Mesendoderm (in vitro differentiated cells): Measurements from ENCODE around the gene ITGAL.

Experiments used
- DNase-seq: peaks from one replicate; pipeline ENCODE4 v3.0.0; 2013
- H2AK5ac ChIP-seq: 2 replicates; pipeline ENCODE4 v1.6.1; 2013; ENCODE audit warnings: low read length, inconsistent platforms
- H2BK120ac ChIP-seq: 2 replicates; pipeline ENCODE4 v1.6.1; 2013; ENCODE audit warnings: low read depth, mild to moderate bottlenecking, low read length, moderate library complexity, mixed read lengths
- H2BK15ac ChIP-seq: replicated peaks from 2 replicates; pipeline ENCODE4 v1.6.1; 2013; ENCODE audit warnings: low read depth, mild to moderate bottlenecking, moderate library complexity
- H2BK5ac ChIP-seq: 2 replicates; pipeline ENCODE4 v1.6.1; 2013; ENCODE audit warnings: low read length, inconsistent platforms
- H3K18ac ChIP-seq: 2 replicates; pipeline ENCODE4 v1.6.1; 2013; ENCODE audit warnings: mild to moderate bottlenecking, low read length, mixed read lengths
- H3K23ac ChIP-seq: one replicate; pipeline ENCODE4 v1.6.1; 2013; ENCODE audit warnings: low read length
- H3K27ac ChIP-seq: 2 replicates; pipeline ENCODE4 v1.5.1; 2013; ENCODE audit warnings: low read depth, mild to moderate bottlenecking, inconsistent platforms, low read length, moderate library complexity
- H3K27me3 ChIP-seq: 2 replicates; pipeline ENCODE4 v1.6.1; 2013; ENCODE audit warnings: low read length, control low read depth, mild to moderate bottlenecking, inconsistent platforms; ENCODE audit not compliant: insufficient read depth, poor library complexity
- H3K36me3 ChIP-seq: 2 replicates; pipeline ENCODE4 v1.6.1; 2013; ENCODE audit warnings: low read length, inconsistent platforms; ENCODE audit not compliant: control insufficient read depth, insufficient read depth
- H3K4ac ChIP-seq: one replicate; pipeline ENCODE4 v1.6.1; 2013; ENCODE audit warnings: low read depth, mild to moderate bottlenecking, low read length, moderate library complexity
- H3K4me1 ChIP-seq: 2 replicates; pipeline ENCODE4 v1.6.1; 2013; ENCODE audit warnings: low read depth, low read length, inconsistent platforms; ENCODE audit not compliant: control insufficient read depth
- H3K4me2 ChIP-seq: 2 replicates; pipeline ENCODE4 v1.6.1; 2013; ENCODE audit warnings: low read length
- H3K4me3 ChIP-seq: 2 replicates; pipeline ENCODE4 v1.5.1; 2013; ENCODE audit warnings: mild to moderate bottlenecking, low read length
- H3K56ac ChIP-seq: one replicate; pipeline ENCODE4 v1.6.1; 2013; ENCODE audit warnings: low read length
- H3K79me1 ChIP-seq: 2 replicates; pipeline ENCODE4 v1.6.1; 2013; ENCODE audit warnings: low read length, inconsistent platforms
- H3K79me2 ChIP-seq: 2 replicates; pipeline ENCODE4 v1.6.1; 2013; ENCODE audit warnings: mild to moderate bottlenecking, low read length; ENCODE audit not compliant: control insufficient read depth, insufficient read depth
- H3K9ac ChIP-seq: 2 replicates; pipeline ENCODE4 v1.6.1; 2013; ENCODE audit warnings: low read length, inconsistent platforms
- H4K5ac ChIP-seq: one replicate; pipeline ENCODE4 v1.6.1; 2013; ENCODE audit warnings: low read length
- H4K8ac ChIP-seq: one replicate; pipeline ENCODE4 v1.6.1; 2013; ENCODE audit warnings: low read depth, mild to moderate bottlenecking, control low read depth, low read length, moderate library complexity
- WGBS: extraction: QIAGEN DNeasy Blood & Tissue Kit; methylation state at CpG from one replicate; pipeline ENCODE4 v1.1.7; 2013; ENCODE audit warnings: low lambda C conversion rate, missing lambda C conversion rate; ENCODE audit not compliant: insufficient coverage; ENCODE audit errors: extremely low coverage; 5-methylcytosine and 5-hydroxymethylcytosine counted together

ITGAL gene

GRCh38 chr16:30478766-30479478, 6.4 kb downstream of the ITGAL start:
- WGBS, result no CpG with 5 or more reads among the region's 12 CpGs
- no peaks in the 10 kb centered on the region for H3K79me1 ChIP-seq
- no peak overlapping the region for H3K4ac ChIP-seq
- no peak overlapping the region for H4K5ac ChIP-seq
- no peaks in the 10 kb centered on the region for H3K27me3 ChIP-seq
- no peak overlapping the region for H3K27ac ChIP-seq
- no peak overlapping the region for H3K23ac ChIP-seq
- no peak overlapping the region for H3K4me2 ChIP-seq
- no peak overlapping the region for H2AK5ac ChIP-seq
- no peak overlapping the region for H2BK5ac ChIP-seq
- no peak overlapping the region for H3K4me3 ChIP-seq
- no peak overlapping the region for H2BK120ac ChIP-seq
- no peak overlapping the region for H3K56ac ChIP-seq
- no peaks in the 10 kb centered on the region for H3K79me2 ChIP-seq
- DNase-seq, result no peak
- no peak overlapping the region for H2BK15ac ChIP-seq
- H3K18ac ChIP-seq, result no peak overlapping the region
- no peaks in the 10 kb centered on the region for H3K36me3 ChIP-seq
- no peaks in the 10 kb centered on the region for H3K4me1 ChIP-seq
- H4K8ac ChIP-seq, result no peak overlapping the region
- no peak overlapping the region for H3K9ac ChIP-seq

- H4K8ac ChIP-seq, result no peak overlapping the region
- no peak for DNase-seq
- H2AK5ac ChIP-seq, result no peak overlapping the region
- no peaks in the 10 kb centered on the region for H3K36me3 ChIP-seq
- no peak overlapping the region for H3K9ac ChIP-seq
- no peak overlapping the region for H3K4ac ChIP-seq
- no peak overlapping the region for H3K23ac ChIP-seq
- no peak overlapping the region for H3K4me2 ChIP-seq
- H3K56ac ChIP-seq, result no peak overlapping the region
- no peak overlapping the region for H3K4me3 ChIP-seq
- H2BK120ac ChIP-seq, result no peak overlapping the region
- no peak overlapping the region for H3K27ac ChIP-seq
- no peaks in the 10 kb centered on the region for H3K27me3 ChIP-seq
- no peak overlapping the region for H4K5ac ChIP-seq
- WGBS, result no CpG with 5 or more reads among the region's 5 CpGs
- no peak overlapping the region for H2BK5ac ChIP-seq
- no peaks in the 10 kb centered on the region for H3K79me1 ChIP-seq
- no peak overlapping the region for H3K18ac ChIP-seq
- H3K79me2 ChIP-seq, result no peaks in the 10 kb centered on the region
- no peak overlapping the region for H2BK15ac ChIP-seq
- no peaks in the 10 kb centered on the region for H3K4me1 ChIP-seq
Observed at GRCh38 chr16:30481381-30481780, 8.8 kb downstream of the ITGAL start.

GRCh38 chr16:30482366-30482765, 9.8 kb downstream of the ITGAL start:
- H3K4me1 ChIP-seq, result no peaks in the 10 kb centered on the region

GRCh38 chr16:30484887-30485286, 12.3 kb downstream of the ITGAL start:
- Histone ChIP-seq H3K4me1 (no peaks in the 10 kb centered on the region), H3K4me2 (no peak overlapping the region), H2BK5ac (no peak overlapping the region), H3K4ac (no peak overlapping the region), H2AK5ac (no peak overlapping the region), H3K18ac (no peak overlapping the region), H3K36me3 (no peaks in the 10 kb centered on the region), H3K27ac (no peak overlapping the region), H3K4me3 (no peak overlapping the region), H4K8ac (no peak overlapping the region), H3K56ac (no peak overlapping the region), H2BK15ac (no peak overlapping the region), H2BK120ac (no peak overlapping the region), H3K27me3 (no peaks in the 10 kb centered on the region), H4K5ac (no peak overlapping the region), H3K79me1 (no peaks in the 10 kb centered on the region), H3K9ac (no peak overlapping the region), H3K23ac (no peak overlapping the region), H3K79me2 (no peaks in the 10 kb centered on the region)
- DNase-seq, result no peak

More at GRCh38 chr16:30482366-30482765, 9.8 kb downstream of the ITGAL start:
- Histone ChIP-seq H4K5ac (no peak overlapping the region), H3K36me3 (no peaks in the 10 kb centered on the region), H3K23ac (no peak overlapping the region), H2AK5ac (no peak overlapping the region), H3K79me1 (no peaks in the 10 kb centered on the region), H3K4me3 (no peak overlapping the region), H2BK15ac (no peak overlapping the region), H2BK120ac (no peak overlapping the region), H3K27ac (no peak overlapping the region), H3K4me2 (no peak overlapping the region), H3K27me3 (no peaks in the 10 kb centered on the region), H4K8ac (no peak overlapping the region), H3K9ac (no peak overlapping the region), H3K4ac (no peak overlapping the region), H3K56ac (no peak overlapping the region), H2BK5ac (no peak overlapping the region), H3K79me2 (no peaks in the 10 kb centered on the region), H3K18ac (no peak overlapping the region)
- WGBS, result no CpG with 5 or more reads among the region's 3 CpGs
- DNase-seq, result no peak

GRCh38 chr16:30485818-30486436, 13.4 kb downstream of the ITGAL start:
- Histone ChIP-seq H4K8ac (no peak overlapping the region), H3K27ac (no peak overlapping the region), H3K18ac (no peak overlapping the region), H3K79me2 (no peaks in the 10 kb centered on the region), H3K56ac (no peak overlapping the region), H3K9ac (no peak overlapping the region), H4K5ac (no peak overlapping the region), H3K23ac (no peak overlapping the region), H3K4me3 (no peak overlapping the region), H2AK5ac (no peak overlapping the region), H2BK5ac (no peak overlapping the region), H3K27me3 (no peaks in the 10 kb centered on the region), H3K36me3 (no peaks in the 10 kb centered on the region), H3K79me1 (no peaks in the 10 kb centered on the region), H3K4me2 (no peak overlapping the region), H2BK15ac (no peak overlapping the region), H3K4ac (no peak overlapping the region), H2BK120ac (no peak overlapping the region), H3K4me1 (no peaks in the 10 kb centered on the region)
- WGBS, result no CpG with 5 or more reads among the region's 7 CpGs
- DNase-seq, result no peak
